NCI-H1105 (cell line): ENCODE results near the gene FAU.

Source experiments
- DNase-seq: peaks from one replicate; lab custom pipeline; 2025; lab: John Stamatoyannopoulos, UW

FAU gene

DNA sequence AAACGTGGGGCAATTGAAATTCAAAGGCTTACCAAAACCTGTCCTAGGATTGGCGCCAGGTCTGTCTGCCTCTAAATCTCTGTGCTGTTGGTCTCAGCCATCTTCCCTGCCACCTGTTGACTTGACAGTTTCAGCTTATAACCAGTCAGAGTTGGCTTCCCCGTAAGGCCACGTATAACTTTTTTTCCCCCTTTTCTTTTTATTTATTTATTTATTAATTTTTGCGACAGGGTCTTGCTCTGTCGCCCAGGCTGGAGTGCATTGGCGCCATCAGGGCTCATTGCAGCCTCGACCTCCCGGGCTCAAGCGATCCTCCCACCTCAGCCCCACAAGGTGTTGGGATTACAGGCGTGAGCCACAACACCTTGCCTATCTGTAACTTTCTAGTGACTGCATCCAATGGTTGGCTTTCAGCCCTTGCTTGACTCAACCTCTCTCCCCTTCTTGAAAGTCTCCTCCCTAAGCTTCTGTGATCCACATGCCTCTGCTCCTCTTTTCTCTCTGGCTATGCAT is 13.8 kb upstream of the FAU start:
- DNase-seq, result peak; percentile 41

DNA sequence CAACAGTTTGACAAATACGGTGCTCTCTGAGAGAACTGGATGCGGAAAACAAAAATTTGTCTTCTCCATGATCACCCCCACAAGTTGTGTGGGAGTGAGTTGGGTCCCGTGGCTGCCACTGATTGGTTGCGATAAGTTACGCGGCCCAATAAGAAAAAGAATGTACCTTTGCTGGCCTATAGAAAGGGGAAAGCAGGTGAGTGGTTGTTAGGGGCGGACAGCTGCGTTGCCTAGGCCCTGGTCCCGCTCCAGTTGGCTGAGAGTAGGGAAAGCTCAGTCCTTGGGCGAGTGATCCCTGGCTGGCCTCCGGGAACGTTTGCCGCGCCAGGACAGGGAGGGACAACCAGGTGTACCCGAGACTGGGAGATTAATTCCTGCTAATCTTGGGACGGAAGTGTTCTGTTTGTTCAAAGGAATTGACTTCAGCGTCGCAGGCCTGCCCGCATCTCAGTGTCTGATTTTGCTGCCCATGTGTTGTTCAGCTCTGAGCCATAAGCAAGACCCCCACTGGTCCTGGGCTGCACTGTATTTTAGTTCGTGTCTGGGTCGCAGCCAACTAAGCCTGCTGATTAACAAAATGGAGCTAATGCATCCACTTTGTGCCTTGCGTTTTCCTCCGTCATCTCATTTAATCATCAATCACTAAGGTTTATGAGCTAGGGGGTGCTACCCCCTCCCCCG is 13.2 kb upstream of the FAU start:
- peak; percentile 97 for DNase-seq

DNA sequence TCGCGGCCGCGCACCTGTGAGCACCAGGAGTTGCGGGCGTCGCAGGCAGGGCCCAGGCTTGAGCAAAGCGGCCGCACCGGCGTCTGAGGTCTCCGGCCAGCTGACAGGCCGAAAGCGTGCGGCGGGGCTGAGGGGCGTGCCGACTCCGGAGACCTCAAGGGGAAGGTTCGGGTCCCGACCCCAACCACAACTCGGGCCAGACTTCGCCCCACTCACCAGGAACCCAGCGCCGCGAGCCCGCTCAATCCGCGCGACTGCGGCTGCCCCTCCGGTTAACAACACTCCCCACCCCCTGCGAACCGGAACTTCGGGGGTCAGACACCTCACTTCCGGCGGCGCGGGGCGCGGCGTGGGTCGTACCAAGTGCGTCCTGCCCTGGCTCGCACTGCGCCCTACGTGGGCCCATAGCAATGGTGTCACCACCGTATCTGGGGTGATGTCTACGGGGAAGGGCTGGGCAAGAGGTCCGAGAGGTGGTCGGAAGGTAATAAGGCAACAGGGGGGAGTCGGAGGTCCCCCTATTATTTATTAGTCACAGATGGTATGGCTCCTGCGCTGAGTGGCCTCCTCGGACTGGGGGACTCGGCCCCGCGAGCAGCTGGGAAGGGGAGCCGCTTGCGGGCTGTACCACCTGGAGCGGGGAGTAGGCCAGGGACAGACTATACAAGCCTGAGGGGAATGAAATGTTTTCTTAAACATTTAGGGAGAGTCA is 12.5 kb upstream of the FAU start, which contains the start of gene SYVN1:
TSS of gene SYVN1 (minus strand) at position 280 of the 712 bp plus-strand sequence. CDS start 918 bp downstream, outside the sequence.
- peak; percentile 83 for DNase-seq

DNA sequence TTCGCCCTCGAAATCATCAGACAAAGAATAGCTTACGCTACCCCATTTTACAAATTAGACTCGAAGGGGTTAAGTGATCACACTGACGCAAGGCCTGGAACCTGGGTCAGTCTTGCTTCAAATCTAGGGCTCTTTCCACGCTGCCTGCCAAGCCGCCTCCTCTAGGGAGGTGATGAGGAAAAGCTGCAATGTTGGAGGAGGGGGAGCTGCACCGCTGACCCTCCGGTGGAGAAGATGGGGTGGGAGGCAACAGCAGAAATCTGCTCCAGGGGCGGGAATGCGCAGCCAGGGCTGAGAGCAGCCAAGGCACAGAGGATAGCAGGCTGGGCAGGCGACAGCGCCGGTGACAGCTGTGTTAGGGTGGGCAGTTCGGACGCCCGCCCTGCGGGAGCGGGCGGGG is 11.8 kb upstream of the FAU start:
- no peak for DNase-seq

DNA sequence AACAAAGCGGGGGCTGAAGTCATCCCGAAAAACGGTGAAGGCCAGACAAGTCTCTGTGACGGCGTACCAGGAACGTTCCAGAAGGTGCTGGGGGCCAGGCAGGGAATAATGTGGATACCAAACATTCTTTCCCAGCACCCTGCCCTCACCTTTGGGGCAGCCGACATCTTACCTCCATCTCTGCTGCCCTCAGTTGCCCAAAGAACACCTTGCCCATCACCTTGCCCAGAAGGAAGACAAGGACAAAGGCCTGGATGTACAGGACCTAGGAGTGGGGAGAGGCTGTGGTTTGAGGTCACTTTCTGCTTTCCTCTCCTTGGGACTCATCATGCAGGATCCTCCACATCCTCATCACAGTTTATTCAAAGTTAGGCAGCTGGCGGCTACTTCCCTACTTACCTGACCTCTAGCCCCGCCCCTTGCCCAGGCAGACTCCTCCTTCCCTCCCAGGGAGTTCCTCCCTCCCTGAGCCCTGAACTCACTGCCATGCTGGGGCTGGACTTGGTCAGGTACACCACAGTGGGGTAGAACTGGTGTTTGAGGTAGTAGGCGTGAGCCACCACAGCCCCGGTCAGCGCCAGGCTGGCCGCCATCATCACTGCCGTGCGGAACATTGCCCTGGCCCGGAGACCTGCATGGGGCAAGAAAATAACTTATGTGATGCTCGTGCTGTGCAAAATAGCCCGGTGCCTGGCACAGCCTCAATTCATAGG is 11.2 kb upstream of the FAU start:
- peak; percentile 21 for DNase-seq

DNA sequence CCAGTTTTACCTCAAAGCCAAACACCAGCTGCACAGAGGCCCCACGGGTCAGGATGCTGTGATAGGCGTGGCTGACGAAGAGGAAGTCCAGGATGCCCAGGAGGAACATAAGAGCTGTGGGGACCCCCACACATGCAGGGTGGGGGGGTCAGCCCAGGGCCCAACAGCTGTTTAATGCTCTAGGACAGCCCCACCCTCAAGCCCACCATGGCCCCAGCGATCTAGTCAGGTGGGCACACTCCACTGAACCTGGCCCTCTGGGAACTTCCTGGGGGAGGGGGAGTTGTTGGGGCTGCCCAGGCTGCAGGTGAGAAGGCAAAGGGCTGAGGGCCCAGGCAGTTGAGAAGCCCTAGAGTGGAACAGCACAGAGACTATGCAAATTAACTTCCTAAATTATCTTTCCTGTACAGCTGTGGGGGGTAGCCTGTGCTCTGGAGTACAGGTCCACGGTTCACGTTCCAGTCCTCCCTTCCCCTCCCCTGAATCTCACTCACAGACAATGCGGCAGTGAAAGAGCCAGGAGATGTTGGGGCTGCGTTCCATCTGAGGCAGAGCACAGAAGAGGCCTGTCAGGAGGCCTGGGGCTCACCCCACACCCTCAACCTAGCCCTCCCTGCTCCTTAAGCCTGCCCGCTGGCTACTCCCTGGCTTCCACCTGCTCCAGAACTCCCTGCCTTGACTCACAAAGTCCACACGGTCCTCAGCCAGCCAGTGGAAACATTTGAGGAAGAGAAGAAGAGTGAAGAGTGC is 10.5 kb upstream of the FAU start:
- DNase-seq, result no peak

DNA sequence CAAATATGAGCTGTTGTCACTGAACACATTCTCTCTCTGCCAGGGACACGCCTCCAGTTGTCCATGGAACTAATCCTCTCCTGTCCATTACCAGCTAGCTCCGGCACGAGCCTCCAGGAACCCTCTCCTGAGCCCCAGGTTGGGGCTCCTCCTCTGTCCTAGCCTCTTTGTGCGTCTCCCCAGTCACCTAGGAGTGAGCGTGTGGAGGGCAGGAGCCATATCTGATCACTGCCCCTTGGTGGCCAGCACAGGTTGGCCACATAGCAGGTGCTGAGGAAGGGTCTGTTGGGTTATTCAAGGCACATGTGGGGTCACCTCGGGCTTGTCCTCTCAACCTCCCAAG is 9.9 kb upstream of the FAU start:
- DNase-seq, result no peak

DNA sequence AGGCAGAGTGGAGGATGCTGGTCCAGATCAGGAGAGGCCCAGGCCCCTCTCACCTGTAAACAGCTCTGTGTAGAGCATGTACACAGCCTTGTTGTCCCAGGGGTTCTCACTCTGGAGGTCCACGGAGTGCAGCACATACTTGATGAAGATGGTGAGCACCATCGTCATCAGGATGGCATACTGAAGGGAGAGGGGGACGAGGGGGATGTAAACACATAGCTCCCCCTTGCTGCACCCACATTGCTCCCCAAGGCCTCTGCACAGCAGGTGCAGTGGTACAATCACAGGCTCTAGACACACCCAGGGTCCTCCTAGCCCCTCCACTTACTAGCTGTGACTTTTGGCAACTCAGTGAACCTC is 9.5 kb upstream of the FAU start:
- DNase-seq, result no peak

DNA sequence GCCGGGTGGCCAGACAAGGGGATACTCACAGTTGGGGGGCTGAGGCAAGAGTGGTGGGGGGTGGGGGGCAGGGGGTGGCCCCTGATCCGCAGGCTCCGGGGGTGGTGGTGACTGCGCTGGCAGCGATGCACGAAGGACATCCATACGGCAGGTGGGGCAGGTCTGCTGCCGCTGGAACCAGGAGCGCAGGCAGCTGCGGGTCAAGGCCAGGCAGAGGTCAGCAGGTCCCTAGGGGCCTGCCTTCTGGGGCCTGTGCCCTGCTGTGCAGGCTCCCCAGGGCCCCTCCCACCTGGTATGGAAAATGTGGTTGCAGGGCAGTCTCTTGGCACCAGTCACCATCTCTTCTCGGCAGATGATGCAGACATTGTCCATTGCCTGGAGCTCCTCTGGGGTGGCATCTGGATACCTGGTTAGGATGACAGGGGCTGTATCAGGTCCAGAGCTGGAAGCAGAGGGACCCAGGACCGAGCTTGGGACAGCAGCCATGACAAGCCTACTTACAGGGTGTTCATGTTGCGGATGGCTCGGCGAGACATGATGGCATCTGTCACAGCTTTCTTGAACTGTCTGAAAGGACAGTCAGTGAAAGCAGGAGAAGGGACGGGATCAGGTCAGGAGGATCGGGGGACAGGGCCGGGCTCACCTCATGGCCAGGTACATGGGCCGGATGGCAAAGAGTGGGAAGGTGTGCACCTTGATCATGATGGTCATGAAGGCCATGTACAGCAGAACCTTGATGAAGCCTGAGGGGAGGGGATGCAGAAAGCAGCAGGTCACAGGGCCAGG is 8.9 kb upstream of the FAU start:
- DNase-seq, result no peak

DNA sequence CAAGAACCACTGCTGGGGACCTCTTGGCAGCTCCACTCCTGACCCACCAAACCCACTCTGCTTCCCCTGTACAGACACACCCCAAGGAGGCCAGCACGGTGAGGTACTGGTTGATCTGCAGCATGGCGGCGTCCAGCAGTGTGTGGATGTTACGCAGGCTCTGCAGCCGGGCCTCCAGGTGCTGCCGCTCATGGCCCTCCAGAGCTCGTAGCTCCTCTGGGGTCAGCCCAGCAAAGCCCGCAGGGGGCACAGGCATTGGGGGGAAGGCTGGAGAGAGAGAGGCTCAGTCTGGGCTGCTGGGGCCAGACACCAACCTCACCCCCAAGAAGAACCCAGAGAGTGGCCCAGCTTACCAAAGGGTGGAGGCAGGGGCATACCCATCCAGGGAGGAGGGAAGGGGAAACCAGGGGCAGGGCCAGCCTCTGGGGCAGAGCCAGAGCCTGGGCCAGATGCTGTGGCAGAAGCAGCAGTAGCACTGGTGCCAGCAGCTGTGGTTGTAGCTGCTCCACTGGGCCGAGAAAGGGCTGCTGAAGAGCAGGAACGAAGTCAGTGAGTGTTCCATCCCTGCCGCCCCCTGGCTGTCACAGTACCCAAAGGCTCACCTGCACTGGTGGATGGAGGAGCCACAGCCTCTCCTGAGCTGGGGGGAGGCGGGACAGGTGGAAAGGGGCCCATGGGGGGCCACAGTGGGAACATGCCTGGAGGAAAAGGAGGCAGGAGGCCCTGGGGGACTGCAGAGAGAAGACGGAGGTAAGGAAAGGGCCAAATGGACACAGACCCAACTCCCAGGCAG is 7.9 kb upstream of the FAU start:
- no peak for DNase-seq

DNA sequence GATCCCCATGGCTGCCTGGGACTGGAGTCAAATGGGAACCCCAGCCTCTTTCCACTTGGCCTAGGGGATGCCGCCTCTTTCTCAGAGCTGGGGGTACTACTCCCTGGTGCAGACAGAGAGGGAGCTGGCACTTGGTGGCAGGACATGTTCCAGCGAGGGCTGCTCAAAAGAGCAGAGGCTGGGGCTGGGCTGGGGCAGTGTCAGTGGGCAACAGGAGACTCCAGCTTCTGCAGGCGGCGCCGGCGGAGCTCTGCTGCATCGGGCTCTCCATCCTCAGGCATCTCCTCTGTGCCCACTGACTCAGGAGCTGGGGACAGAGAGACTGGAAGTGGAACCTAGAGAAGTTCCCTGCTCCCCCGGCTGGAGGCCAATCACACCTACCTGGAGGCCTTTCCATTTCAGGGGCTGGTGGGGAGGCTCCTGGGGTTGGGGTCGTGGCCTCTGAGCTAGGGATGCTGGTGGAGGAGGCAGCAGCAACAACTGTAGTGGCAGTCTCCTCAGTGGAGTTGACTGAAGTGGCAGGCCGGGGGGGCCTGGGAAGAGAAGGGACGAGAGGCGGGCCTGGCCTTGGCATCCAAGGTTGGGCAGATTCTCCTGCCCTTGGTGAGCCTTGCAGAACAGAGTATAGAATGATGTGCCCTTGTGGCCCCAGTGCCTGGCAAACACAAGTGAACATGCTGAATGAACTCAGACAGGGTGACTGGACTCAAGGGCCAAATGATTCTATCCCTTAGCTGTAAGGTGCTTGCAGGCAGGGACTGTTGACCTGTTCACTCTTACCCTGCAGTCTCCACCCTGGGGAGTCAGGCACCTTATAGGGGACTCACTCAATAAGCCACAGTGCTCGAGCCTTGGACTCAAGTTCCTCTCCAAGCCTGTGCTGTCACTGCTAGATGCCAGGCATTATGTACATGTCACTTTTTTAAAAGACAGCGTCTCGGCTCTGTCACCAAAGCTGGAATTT is 6.5 kb upstream of the FAU start:
- no peak for DNase-seq

DNA sequence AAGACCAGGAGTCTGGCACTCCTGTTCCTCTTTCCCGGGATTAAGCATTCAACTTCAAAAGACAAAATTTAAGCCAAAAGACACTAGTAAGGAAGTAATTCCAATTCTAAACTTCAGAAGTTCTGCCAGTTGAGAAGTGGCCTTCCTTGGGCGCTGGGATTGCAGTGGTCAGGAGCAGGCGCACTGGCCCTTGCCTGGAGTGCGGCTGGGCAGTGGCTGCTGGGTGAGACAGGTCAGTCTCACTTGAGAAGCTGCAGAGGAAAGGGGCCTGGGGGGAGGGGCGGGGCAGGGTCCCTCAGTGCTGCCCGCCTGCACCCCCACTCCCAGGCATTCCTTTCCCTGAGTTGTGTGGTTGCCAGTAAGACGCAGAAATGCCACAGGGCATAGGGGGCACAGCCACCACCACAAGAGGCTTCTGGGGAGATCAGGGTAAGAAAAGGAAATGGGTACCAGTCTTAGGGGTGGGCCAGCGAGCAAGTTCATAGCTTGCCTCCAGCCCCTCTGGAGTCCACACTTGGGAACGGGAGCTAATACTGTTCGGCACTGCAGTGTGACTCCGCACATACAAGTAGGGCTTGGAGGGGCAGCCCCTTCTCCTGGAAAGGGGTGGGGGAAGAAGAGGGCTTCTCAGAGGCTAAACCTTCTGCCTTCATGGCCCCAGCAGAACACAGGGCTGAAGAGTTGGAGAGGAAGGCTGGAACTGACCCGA is 5.7 kb upstream of the FAU start:
- no peak for DNase-seq

DNA sequence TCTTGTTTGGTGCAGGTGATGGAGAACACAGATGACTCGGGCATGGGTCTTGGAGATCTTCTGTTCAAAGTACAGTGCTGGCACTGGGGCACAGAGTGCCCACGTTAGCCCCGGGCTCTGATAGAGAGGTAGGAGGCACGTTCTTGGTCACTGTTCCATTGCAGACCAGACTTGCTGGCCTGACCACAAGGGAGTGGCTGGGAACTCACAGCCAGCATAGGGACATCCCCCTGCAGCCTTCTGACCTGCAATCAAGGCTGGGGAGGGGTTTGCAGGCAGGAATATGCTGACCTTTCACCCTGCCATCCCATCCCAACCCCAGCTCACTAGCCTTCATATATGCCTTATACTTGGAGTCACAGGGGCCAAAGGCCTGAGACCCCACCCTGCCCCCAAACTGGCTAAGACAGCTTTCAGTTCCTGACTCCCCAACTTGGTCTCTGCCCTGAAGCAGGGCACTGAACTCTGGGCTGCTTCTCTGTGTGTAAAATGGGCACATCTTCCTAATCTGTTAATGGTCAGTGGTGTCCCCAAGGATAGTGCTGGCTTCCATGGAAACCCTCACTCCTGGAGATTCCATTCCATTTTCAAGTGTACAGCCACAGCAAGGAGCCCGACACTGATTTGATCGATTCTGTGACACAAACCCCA is 4.8 kb upstream of the FAU start:
- DNase-seq, result no peak

DNA sequence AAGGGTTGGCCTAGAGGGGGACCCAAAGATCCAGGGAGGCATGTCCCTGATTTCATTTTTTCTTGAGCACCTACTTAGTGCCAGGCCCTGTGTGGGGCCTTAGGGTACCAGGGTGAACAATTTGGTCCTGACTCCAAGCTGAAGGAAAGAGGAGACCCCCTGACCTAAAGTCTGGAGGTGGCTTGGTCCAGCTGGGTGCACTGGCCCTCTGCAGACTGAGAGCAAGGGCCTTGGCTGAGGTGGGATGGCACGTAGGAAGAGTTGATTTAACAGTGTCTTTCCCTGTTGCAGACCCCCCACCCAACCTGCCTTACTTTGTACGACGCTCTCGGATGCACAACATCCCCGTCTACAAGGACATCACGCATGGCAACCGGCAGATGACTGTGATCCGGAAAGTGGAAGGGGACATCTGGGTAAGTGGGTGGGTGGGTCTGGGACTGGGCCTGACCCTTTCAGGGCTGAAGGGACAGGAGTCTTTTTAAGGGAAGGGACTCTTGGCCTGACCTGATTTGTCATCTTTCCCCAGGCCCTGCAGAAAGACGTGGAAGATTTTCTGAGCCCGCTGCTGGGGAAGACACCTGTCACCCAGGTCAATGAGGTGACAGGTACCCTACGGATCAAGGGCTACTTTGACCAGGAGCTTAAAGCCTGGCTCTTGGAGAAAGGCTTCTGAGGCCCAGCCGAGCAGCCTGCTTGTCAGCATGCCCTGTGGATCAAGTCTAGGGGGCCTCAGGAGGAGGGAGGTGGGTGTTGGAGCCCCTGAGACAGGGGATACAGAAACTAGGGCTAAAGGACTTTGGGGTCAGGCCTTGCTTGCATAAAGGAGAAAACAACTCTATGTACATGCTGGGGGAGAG is 3.5 kb upstream of the FAU start:
- no peak for DNase-seq

DNA sequence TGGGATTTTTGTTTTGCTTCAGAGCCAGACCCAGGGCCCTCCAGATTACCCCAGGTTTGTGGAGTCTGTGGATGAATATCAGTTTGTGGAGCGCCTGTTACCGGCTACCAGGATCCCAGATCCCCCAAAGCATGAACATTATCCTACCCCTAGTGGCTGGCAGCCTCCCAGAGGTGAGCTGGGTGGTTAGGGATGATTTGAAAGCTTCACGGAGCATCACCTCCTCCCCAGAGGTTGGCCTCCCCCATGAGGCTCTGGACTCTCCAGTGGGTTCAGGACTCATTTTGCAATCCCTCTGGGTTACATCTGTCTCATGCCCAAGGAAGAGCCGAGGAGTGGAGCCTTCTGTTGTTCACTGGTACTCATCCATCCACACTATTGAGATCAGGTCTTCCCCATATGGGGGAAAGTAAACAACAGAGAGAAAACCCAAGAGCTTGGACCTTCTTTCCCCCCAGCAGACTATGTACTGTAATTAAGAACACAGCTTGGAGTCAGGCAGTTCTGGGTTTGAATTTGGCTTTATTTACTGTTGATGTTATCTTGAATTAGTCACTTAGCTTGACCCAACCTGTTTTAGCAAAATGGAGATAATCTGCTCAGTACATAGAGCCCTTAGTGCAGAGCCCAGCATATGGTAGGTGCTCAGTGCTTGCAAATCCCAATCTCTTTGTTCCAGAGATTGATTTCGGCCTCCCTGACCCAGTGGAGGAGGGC is 2.7 kb upstream of the FAU start:
- no peak for DNase-seq

DNA sequence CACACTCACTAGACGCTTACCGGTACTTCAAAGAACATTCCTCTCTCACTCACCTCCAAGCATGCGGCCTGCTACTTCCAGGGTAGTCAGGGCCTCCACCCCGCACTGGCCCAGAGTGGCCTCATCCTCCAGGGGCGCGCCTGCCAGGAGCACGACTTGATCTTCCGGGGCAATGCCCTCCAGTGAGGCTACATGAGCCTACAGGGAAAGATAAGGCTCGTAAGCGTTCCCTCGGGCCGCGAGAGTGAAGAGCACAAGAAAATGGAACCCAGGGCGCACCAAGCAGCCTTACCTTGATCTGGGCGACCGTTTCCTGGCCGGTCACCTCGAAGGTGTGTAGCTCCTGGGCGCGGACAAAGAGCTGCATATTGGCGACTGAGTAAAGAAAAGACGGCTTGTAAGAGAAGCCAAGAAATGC is 478 bp downstream of the FAU start:
- no peak for DNase-seq

DNA sequence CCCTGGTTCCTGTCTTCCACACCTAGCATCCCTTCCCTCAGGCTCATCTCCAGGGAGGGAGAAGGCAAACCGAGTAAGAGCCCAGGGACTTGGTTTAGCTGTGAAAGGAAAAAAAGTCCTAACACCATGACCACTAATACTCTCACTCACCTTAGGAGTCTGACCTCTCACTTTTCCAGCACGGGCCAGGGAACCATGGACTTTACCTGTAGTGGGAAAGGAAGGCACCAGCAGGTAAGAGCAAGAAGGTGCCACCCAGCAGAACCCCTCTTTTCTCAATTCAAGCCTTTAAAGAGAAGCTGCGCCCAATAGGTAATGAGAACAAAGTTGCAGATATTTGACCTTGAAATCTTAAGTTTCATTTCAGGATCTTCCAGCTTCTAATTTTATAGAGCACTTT is 1.1 kb downstream of the FAU start:
- DNase-seq, result no peak
